Glomerular endothelial cell (primary cell): Measurements from ENCODE around the gene HIVEP3. TPM values are rescaled to one million over a fixed set of nuclear protein-coding genes. Genes with fewer than 3 reads are reported as not detected.

Experiments
- DNase-seq: peaks from one replicate; pipeline ENCODE4 v3.0.0-alpha.2; 2011; ENCODE audit warnings: low read depth, low spot score; ENCODE audit errors: extremely low read depth
- total RNA-seq: library from RNA; depleted of rRNA; stranded (reverse); fragments of >200 nt; gene quantifications from 2 replicates; pipeline ENCODE4 v1.2.3, GENCODE V29; 2015

Gene HIVEP3
- total RNA-seq, 1 donor from 2014 or later, result 7.6 TPM

GRCh38 chr1:41515131-41515678 is 403.5 kb downstream of the HIVEP3 start:
- no peak for DNase-seq

- no peak for DNase-seq
Measured at GRCh38 chr1:41514381-41514780, 404.3 kb downstream of the HIVEP3 start.

- no peak for DNase-seq
Measured at GRCh38 chr1:41513383-41513735, 405.4 kb downstream of the HIVEP3 start.

GRCh38 chr1:41512701-41513382 is 405.9 kb downstream of the HIVEP3 start:
- no peak for DNase-seq

GRCh38 chr1:41511239-41511540 is 407.5 kb downstream of the HIVEP3 start:
- no peak for DNase-seq

- DNase-seq, result no peak
Measured at GRCh38 chr1:41510531-41511238, 408.0 kb downstream of the HIVEP3 start.

- no peak for DNase-seq
Measured at GRCh38 chr1:41509270-41509671, 409.5 kb downstream of the HIVEP3 start.

- DNase-seq, result no peak
Measured at GRCh38 chr1:41508290-41508689, 410.4 kb downstream of the HIVEP3 start.

GRCh38 chr1:41507836-41508235 is 410.9 kb downstream of the HIVEP3 start:
- DNase-seq, result no peak

- no peak for DNase-seq
Measured at GRCh38 chr1:41507110-41507720, 411.5 kb downstream of the HIVEP3 start.

- no peak for DNase-seq
Measured at GRCh38 chr1:41504114-41505035, 414.3 kb downstream of the HIVEP3 start.

- no peak for DNase-seq
Measured at GRCh38 chr1:41503538-41504113, 415.1 kb downstream of the HIVEP3 start.

GRCh38 chr1:41502912-41503311 is 415.8 kb downstream of the HIVEP3 start:
- DNase-seq, result no peak

- DNase-seq, result no peak
Measured at GRCh38 chr1:41501581-41501980, 417.1 kb downstream of the HIVEP3 start.

GRCh38 chr1:41500781-41501518 is 417.8 kb downstream of the HIVEP3 start:
- DNase-seq, result no peak

- no peak for DNase-seq
Measured at GRCh38 chr1:41500378-41500777, 418.3 kb downstream of the HIVEP3 start.

- no peak for DNase-seq
Measured at GRCh38 chr1:41499591-41499990, 419.1 kb downstream of the HIVEP3 start.

GRCh38 chr1:41498804-41499203 is 419.9 kb downstream of the HIVEP3 start:
- no peak for DNase-seq

- no peak for DNase-seq
Measured at GRCh38 chr1:41498391-41498790, 420.3 kb downstream of the HIVEP3 start.
